AG20443 (cell line): Measurements from ENCODE around the gene SSRP1.
A peak's percentile ranks its signal among the peaks of the same experiment; 100 is the strongest.
"Not testable (repeated sequence)": the region's sequence is repeated elsewhere in the genome, so short reads cannot be mapped to it uniquely, and the experiment has no call there.

ENCODE experiments used
- DNase-seq: peaks from one replicate; pipeline ENCODE4 v3.0.0; 2012; ENCODE audit warnings: low spot score, mixed read lengths

SSRP1 gene

GRCh38 chr11:57335343-57336110 is at the start of gene SSRP1:
TSS of gene SSRP1 (minus strand) at chr11:57335892. CDS start at chr11:57335121, 771 bp downstream.
- DNase-seq = peak; percentile 94

DNA sequence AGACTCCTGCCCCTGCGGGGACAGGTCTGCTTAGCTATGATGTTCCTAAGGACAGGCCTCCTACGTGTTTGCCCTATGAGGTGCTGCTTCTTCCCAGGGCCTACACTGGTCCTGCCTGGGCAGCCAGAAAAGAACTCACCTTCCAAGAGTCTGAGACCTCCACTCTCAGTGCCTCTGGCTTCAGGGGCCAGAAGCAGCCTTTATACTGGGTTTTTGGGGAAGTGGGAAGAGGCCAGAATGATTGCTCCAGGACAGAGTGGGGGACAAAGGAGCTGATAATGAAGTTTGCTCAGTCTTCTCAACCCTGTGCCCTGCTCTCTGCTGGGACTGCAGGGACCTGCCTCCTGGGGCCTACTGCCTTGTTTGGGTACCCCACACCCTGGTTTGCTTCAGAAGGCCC is 45.3 kb upstream of the SSRP1 start, which contains the start of gene PRG3:
Gene PRG3 (minus strand): TSS at position 176 of the 400 bp plus-strand sequence. CDS start 442 bp downstream, outside the sequence.
- no peak for DNase-seq

- peak; percentile 45 for DNase-seq
Observed at GRCh38 chr11:57379732-57380131, 44.0 kb upstream of the SSRP1 start.

DNA sequence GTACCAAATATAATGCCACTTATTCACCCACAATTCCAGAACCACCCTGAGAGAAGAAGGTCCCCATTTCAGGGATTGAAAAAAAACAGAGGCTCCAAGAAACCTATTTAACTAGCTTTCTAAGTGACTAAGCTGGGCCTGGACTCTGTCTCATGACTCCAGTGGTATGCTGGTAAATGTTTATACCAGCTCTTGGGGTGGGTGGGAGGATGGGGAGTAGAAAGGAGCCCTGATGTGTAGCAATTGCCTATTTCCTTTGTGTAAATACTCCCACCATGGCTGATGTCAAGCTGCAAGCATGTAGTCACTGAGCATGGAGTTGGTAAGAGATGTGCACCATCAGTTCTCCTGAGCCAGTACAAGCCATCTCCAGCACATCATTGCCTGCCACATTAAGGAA is 42.5 kb upstream of the SSRP1 start:
- no peak for DNase-seq

DNA sequence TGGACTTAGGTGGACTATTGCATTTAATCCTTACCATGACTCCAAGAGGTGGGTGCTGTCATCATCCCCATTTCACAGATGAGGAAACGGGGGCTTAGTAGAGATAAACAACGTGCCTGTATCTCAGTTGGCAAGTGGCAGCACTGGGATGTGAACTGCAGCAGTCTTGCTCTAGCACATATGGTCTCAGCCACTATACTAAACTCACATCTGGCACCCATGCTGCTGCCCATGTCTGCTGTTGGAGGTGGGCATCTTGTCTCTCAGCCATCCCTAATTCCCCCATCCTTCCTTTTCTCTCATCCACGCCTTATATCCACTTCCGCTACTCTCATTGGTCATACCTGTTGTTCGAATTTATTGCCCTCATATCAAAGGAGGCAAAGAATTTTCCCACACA is 41.4 kb upstream of the SSRP1 start:
- no peak for DNase-seq

- DNase-seq = no peak
Observed at GRCh38 chr11:57376095-57377090, 40.7 kb upstream of the SSRP1 start.

DNA sequence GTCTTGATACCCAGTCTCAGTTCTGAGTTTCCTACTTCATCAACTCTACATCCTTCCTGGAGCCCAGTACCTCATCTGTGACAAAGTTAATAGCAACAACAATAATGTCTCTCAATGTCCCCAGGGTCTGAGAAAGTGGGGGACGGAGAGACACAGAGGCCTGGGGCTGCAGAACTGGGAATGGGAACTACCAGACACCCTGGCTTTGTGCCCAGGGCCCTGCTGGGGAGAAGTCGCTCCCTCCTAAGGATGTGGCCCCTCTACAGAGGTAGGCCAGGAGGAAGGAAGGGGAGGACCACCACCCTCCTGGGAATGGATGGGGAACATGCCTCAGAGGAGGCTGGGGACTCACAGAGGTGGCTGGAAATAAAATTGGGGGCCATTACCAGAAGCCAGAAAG is 39.8 kb upstream of the SSRP1 start:
- no peak for DNase-seq

DNA sequence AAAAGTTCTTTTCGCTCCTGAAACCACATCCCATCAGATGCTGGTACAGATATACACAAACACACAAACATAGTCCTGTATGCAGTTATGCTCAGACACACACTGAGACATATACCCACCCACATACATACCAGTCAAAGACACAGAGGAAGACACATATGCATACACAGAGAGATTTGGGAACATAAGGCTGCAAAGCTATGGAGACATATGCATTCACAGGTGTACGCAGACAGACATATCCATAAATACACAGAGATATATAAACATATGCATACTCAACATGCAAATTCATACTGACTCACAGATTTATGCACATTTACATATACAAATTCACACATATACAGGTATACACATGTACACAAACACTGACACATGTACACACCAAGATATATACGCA is 39.3 kb upstream of the SSRP1 start:
- DNase-seq = no peak

DNA sequence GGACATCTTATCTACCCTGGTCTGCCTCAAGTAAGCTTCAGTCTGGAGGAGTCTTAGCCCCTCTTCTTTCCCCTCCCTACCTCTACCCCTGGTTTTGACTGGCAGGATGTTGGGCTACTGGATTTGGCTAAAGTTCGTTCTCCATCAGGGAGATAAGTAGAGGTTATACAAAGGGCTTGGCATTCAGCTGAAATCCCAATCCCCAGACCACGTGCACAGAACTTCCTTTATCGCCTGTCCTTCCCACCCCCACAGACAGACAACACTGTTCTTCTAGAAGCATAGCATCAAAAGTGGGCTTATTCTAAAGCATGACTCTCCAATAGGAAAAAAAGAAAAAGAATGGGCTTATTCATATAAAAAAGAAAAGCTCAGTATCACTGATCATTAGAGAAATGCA is 37.5 kb upstream of the SSRP1 start:
- no peak for DNase-seq

- no peak for DNase-seq
Observed at GRCh38 chr11:57370941-57371340, 35.2 kb upstream of the SSRP1 start.

- peak; percentile 54 for DNase-seq
Observed at GRCh38 chr11:57370251-57370650, 34.6 kb upstream of the SSRP1 start.

DNA sequence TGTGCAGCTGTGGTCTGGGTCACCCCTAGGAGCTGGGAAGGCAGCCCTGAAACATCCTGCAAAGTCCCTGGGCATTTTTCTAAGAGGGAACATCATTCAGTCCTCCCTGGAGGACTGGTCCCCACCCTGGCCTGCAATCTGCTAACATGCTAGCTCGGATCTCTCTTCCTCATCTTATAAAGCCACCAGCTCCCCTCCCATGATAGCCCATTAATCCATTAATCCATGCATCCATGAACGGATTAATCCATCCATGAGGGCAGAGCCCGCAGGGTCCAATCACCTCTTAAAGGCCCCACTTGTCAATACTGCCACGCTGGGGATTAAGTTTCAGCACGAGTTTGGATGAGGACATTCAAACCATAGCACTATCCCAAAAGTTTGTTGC is 33.1 kb upstream of the SSRP1 start:
- DNase-seq = no peak

- DNase-seq = no peak
Observed at GRCh38 chr11:57368106-57368844, 32.6 kb upstream of the SSRP1 start.

DNA sequence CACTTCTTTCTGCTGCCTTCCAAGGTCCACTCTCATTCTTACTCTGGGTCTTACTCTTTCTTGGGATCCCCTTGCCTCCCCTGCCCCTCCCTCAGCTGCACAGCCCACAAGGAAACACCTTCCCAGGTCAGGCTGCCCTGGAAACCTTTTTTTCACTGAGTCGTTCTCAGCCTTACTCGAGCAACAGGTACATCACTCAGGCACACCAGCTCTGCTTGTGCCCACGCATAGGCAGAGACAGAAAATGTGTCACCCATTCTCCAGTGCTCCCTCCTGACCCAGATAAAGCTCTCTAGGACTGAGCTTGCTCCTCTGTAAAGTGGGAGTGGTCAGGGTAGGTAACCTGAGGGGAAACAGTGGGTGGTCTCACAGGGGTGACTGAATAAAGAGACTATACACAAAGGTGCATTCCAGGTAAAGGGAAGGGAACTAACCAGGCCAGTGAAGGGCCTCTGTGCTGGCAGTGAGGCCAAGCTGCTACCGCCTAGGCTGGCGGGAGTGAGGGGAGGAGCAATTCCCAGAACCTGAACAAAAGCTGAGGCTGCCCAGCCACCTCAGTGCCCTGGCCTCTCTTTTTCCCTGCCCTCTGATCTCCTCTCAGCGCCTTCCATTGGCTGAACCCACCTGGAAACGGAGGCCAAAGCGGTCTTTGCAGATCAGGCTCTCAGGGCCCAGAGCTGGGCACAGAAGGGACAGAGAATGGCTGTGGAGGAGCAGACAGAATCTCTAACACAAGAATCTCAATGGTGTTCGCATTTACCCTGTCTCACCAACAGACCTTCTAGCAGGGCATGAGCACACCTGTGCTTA is 29.4 kb upstream of the SSRP1 start:
- DNase-seq = no peak

DNA sequence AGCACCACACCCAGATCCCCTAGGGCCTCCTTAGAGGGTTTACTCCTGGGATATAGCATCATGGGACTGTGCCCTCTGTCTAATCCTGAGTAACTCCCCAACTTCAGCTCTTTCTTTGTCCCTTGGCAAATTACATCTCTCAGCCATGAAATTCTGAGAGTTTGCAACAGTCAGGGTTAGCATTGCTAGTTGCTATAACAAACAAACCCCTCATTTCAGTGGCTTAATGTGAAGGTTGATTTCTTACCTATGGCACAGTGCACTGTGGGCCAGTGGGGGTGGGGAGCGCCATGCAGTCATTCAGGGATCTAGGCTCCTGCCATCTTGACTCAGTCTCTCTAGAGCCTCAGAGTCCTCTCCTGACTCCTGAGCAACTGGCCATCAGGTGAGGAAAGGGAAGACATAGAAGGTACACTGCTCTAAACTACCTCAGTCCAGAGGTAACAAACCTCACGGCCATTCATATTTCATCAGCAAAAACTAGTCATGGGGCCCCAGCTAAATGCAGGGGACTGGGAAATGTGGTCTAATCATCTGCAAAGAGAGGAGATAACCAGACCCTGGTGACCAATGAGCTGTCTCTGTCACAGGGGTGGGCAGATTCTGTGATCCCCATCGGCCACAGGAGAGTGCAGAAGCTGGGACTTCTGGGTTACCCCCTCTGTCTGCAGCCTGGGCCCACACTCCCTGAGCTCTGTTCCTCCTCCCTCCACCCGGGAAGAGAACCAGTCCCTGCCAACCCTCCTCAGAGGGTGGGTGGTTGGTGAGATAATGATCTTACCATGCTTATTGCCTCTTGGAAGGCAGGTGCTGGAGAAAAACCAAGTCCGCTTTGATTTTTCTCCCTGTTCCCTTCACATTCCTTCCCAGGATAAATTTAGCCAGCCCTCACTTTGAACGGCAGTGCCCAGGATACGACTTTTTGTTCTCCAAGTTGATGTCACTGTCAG is 27.7 kb upstream of the SSRP1 start:
- no peak for DNase-seq

- no peak for DNase-seq
Observed at GRCh38 chr11:57361926-57362325, 26.2 kb upstream of the SSRP1 start.

GRCh38 chr11:57361420-57361819 is 25.7 kb upstream of the SSRP1 start:
- DNase-seq = not testable (repeated sequence)

- DNase-seq = no peak
Observed at GRCh38 chr11:57360991-57361390, 25.3 kb upstream of the SSRP1 start.

- no peak for DNase-seq
Observed at GRCh38 chr11:57359896-57360690, 24.4 kb upstream of the SSRP1 start.
